ENCODE data around the gene MVD. TPM values are rescaled to one million over a fixed set of nuclear protein-coding genes. Genes with fewer than 3 reads are reported as not detected.
A peak's percentile ranks its signal among the peaks of the same experiment; 100 is the strongest.

Gene MVD
- total RNA-seq, 6 experiments from 2014 or later: 10.2 to 57.1 (median 15.2) TPM

GRCh38 chr16:88700636-88701482 is 38.0 kb upstream of the MVD start:
- DNase-seq (peak; percentile 88 to 96 (median 94)), ATAC-seq (peak; percentile 73 to 78 (median 76))
- Histone ChIP-seq H3K4me1 (peaks cover 0 to 13% (median 4%) of the 10 kb centered on the region in 4 donors), H3K27ac (peak overlapping the region; percentile 31 to 82 (median 78)), H3K27me3 (no peaks in the 10 kb centered on the region), H3K9me3 (no peaks in the 10 kb centered on the region), H3K36me3 (peaks cover 0 to 9% (median 1%) of the 10 kb centered on the region in 4 donors), H3K4me3 (peak overlapping the region in 2 of 3 donors; percentile 7 to 19)
- intact Hi-C loops (cut with DNase I): no loop called here
- 31% methylated on average over 7 of the region's 42 CpGs for WGBS (ENCODE audit: insufficient coverage, low coverage, low lambda C conversion rate, missing lambda C conversion rate)
- no peak for TF ChIP-seq POLR2A (IDR thresholded peaks at IDR 0.05)
- TF ChIP-seq, protein P1, sequence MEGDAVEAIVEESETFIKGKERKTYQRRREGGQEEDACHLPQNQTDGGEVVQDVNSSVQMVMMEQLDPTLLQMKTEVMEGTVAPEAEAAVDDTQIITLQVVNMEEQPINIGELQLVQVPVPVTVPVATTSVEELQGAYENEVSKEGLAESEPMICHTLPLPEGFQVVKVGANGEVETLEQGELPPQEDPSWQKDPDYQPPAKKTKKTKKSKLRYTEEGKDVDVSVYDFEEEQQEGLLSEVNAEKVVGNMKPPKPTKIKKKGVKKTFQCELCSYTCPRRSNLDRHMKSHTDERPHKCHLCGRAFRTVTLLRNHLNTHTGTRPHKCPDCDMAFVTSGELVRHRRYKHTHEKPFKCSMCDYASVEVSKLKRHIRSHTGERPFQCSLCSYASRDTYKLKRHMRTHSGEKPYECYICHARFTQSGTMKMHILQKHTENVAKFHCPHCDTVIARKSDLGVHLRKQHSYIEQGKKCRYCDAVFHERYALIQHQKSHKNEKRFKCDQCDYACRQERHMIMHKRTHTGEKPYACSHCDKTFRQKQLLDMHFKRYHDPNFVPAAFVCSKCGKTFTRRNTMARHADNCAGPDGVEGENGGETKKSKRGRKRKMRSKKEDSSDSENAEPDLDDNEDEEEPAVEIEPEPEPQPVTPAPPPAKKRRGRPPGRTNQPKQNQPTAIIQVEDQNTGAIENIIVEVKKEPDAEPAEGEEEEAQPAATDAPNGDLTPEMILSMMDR (IDR thresholded peaks at IDR 0.05): no peak

DNA sequence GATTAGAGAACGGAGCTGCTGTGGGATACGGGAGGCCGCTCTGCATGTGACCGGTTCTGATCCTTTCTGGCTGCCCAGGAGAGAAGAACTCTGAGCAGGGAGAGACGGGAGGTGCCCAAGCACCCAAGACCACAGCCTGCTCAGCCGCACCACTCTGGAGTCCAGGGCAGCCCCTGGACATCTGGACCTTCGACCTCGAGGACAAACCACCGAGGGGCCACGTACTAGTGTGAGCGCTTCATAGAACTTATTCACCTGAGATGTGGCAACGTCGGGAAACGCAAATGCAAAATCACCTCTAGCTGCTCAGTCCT is 37.4 kb upstream of the MVD start:
- H3K4me3 ChIP-seq: no peak overlapping the region

DNA sequence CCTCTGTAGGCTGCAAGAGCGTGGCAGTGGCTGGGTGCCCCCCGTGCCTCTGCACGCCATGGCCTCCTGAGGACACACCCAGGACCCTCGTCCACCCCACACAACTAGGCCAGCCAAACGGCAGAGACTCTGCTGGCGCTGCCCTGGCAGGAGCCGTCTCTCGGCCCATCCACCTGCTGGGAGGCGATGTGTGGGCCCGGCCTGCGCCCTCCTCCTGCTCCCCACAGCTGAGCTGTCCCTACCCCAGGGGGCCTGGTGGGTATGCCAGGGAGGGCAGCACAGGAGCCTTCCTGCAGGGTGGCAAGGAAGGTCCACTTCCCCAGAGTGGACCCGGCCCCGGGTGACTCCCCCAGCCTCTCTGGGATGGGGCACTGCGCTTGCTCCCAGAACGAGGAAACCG is 36.3 kb upstream of the MVD start:
- TF ChIP-seq POLR2A (IDR thresholded peaks at IDR 0.05): no peak
- TF ChIP-seq, protein P1 (IDR thresholded peaks at IDR 0.05): no peak
- Histone ChIP-seq H3K9me3 (no peaks in the 10 kb centered on the region), H3K27ac (no peak overlapping the region), H3K27me3 (no peaks in the 10 kb centered on the region), H3K4me1 (peaks cover 0 to 4% (median 0%) of the 10 kb centered on the region in 4 donors), H3K36me3 (peaks cover 0 to 9% (median 1%) of the 10 kb centered on the region in 4 donors), H3K4me3 (no peak overlapping the region)
- no peak for ATAC-seq
- no CpG with 5 or more reads among the region's 16 CpGs for whole genome bisulfite sequencing (ENCODE audit: insufficient coverage, low coverage, low lambda C conversion rate, missing lambda C conversion rate)
- no peak for DNase-seq
- intact Hi-C loops (cut with DNase I): no loop called here

More for the DNA sequence above, 37.4 kb upstream of the MVD start:
- no peak for TF ChIP-seq POLR2A (IDR thresholded peaks at IDR 0.05)
- TF ChIP-seq, protein P1 (IDR thresholded peaks at IDR 0.05): no peak
- no peak for ATAC-seq
- H3K27ac ChIP-seq: peak overlapping the region; percentile 16 to 82 (median 78)
- H3K9me3 ChIP-seq: no peaks in the 10 kb centered on the region
- no peaks in the 10 kb centered on the region for H3K27me3 ChIP-seq
- WGBS (ENCODE audit: insufficient coverage, low coverage, low lambda C conversion rate, missing lambda C conversion rate): 57% methylated on average over 13 of the region's 14 CpGs
- peaks cover 0 to 10% (median 3%) of the 10 kb centered on the region in 4 donors for H3K4me1 ChIP-seq
- DNase-seq: no peak
- peaks cover 0 to 9% (median 1%) of the 10 kb centered on the region in 4 donors for H3K36me3 ChIP-seq
- intact Hi-C loops (cut with DNase I): no loop called here

GRCh38 chr16:88698646-88699045 is 35.8 kb upstream of the MVD start:
- Histone ChIP-seq H3K27ac (no peak overlapping the region), H3K27me3 (no peaks in the 10 kb centered on the region), H3K9me3 (no peaks in the 10 kb centered on the region), H3K4me3 (no peak overlapping the region), H3K36me3 (peaks cover 0 to 9% (median 1%) of the 10 kb centered on the region in 4 donors), H3K4me1 (peaks cover 0 to 4% (median 0%) of the 10 kb centered on the region in 4 donors)
- no peak for ATAC-seq
- intact Hi-C loops (cut with DNase I): no loop called here
- WGBS (ENCODE audit: insufficient coverage, low coverage, low lambda C conversion rate, missing lambda C conversion rate): 96% methylated on average over 8 of the region's 25 CpGs
- TF ChIP-seq, protein P1 (IDR thresholded peaks at IDR 0.05): no peak
- no peak for TF ChIP-seq POLR2A (IDR thresholded peaks at IDR 0.05)
- no peak for DNase-seq

Measured in right lobe of liver (tissue), 6 donors.